ENCODE data around the gene MOB3B. TPM values are rescaled to one million over a fixed set of nuclear protein-coding genes. Genes with fewer than 3 reads are reported as not detected.

The MOB3B gene
- total and polyA plus RNA-seq, 2 of the 13 experiments (the other 11 are each of a cell fraction or from before 2014, with no cell fraction given): 0.03 to 0.09 TPM

- FAIRE-seq: no peak
- H3K27me3 ChIP-seq (ENCODE audit: control insufficient read depth in 1 of 2, insufficient read depth in 2 of 2, low read length in 2 of 2): 0 out of 5 replicates have a peak, but pooled peaks cover 0 to 6% of the 10 kb centered on the region in 2 experiments
- no peak overlapping the region for H2AFZ ChIP-seq (ENCODE audit: low read length)
- no peak overlapping the region for H3K9ac ChIP-seq (ENCODE audit: insufficient read depth, low read depth, low read length)
- no peaks in the 10 kb centered on the region for H3K9me3 ChIP-seq (ENCODE audit: low read length)
- no peak overlapping the region for H3K4me3 ChIP-seq (replicated peaks in 1 of 3; ENCODE audit: insufficient read depth in 1 of 3, low read depth in 2 of 3, low read length in 3 of 3)
- in situ Hi-C loops (cut with HindIII; ENCODE audit: extremely low pct_ligation_motif_present, low pct_unique_long_range_greater_than_20kb): no loop called here
- no peak for DNase-seq (ENCODE audit: low spot score)
- no peaks in the 10 kb centered on the region for H3K4me1 ChIP-seq (ENCODE audit: insufficient read depth, low read length)
- no peaks in the 10 kb centered on the region for H3K36me3 ChIP-seq (replicated peaks in 1 of 2; ENCODE audit: control insufficient read depth in 1 of 2, insufficient read depth in 2 of 2, low read length in 2 of 2)
- WGBS (ENCODE audit: low lambda C conversion rate): 28% methylated on average over 5 of the region's 5 CpGs
- no peak overlapping the region for H3K27ac ChIP-seq (ENCODE audit: extremely low read length, insufficient read depth, low read length)
- no peaks in the 10 kb centered on the region for H3K79me2 ChIP-seq (ENCODE audit: insufficient read depth, low read length)
- ChIA-PET POLR2A (no interaction called here), CTCF (ENCODE audit: low intra/inter-chr PET ratio, low total read pairs) (no interaction called here)
- no peaks in the 10 kb centered on the region for H4K20me1 ChIP-seq (ENCODE audit: insufficient read depth, low read length)
- BruUV-seq (replicated peaks): no TSS peak
- H3K4me2 ChIP-seq (ENCODE audit: low read depth, low read length): no peak overlapping the region
- ATAC-seq: no peak
- intact Hi-C loops (cut with micrococcal nuclease; ENCODE audit: unreplicated experiment): no loop called here
- TF ChIP-seq ZNF207 (IDR thresholded peaks at IDR 0.05; ENCODE audit: borderline replicate concordance) (no peak), ZNF256 (CRISPR knock-in tag; conservative IDR thresholded peaks at IDR 0.05) (no peak), KAT8 (CRISPR knock-in tag; IDR thresholded peaks at IDR 0.05) (no peak), ZNF784 (CRISPR knock-in tag; IDR thresholded peaks at IDR 0.05; ENCODE audit: borderline replicate concordance) (no peak), ZNF24 (IDR thresholded peaks at IDR 0.05) (no peak), HNRNPL (IDR thresholded peaks at IDR 0.05; ENCODE audit: low read depth, low read length) (no peak), HIVEP1 (CRISPR knock-in tag; IDR thresholded peaks at IDR 0.05) (no peak), DZIP1 (CRISPR knock-in tag; IDR thresholded peaks at IDR 0.05) (no peak), ERF (CRISPR knock-in tag; IDR thresholded peaks at IDR 0.05) (no peak), ZNF318 (CRISPR knock-in tag; IDR thresholded peaks at IDR 0.05) (no peak), BCL6 (CRISPR knock-in tag; IDR thresholded peaks at IDR 0.05) (no peak), MXI1 (IDR thresholded peaks at IDR 0.05; ENCODE audit: borderline replicate concordance, low read depth, low read length) (no peak), ZNF260 (CRISPR knock-in tag; IDR thresholded peaks at IDR 0.05; ENCODE audit: borderline replicate concordance, low read depth) (no peak)
These were observed 61.0 kb downstream of the MOB3B start for GRCh38 chr9:27468462-27469110.

Measured in HepG2 (cell line).